WTC11 (cell line): ENCODE results near the gene ZNF317. TPM values are rescaled to one million over a fixed set of nuclear protein-coding genes. Genes with fewer than 3 reads are reported as not detected.

Experiments used
- ATAC-seq: fragments of 200-7000 bp; cut with Tn5 transposase; 2 replicates; pipeline ENCODE4 v1.10.0; 2021; ENCODE audit warnings: mild to moderate bottlenecking, moderate library complexity
- CTCF ChIA-PET: fragments of 300-600 bp; sonication (Branson Sonifier 250); formaldehyde crosslinking; loops from one replicate; lab custom pipeline; 2021; ENCODE audit warnings: antibody characterized with exemption; lab: Charles Lee
- POLR2A ChIA-PET: fragments of 350-600 bp; sonication (Branson Sonifier 250); formaldehyde crosslinking; loops from one replicate; lab custom pipeline; 2021; ENCODE audit warnings: antibody characterized with exemption; lab: Charles Lee
- DNase-seq: peaks from one replicate; pipeline ENCODE4 v3.0.0; 2021; ENCODE audit warnings: low spot score
- H3K27ac Mint-ChIP-seq: 2 replicates; pipeline ENCODE4 v1.8.0; 2021; ENCODE audit warnings: mixed read lengths
- H3K27me3 Mint-ChIP-seq: 2 replicates; pipeline ENCODE4 v1.8.0; 2021; ENCODE audit warnings: low read depth, mild to moderate bottlenecking, moderate library complexity, mixed read lengths
- H3K36me3 Mint-ChIP-seq: 2 replicates; pipeline ENCODE4 v1.8.0; 2021; ENCODE audit warnings: mixed read lengths
- H3K4me1 Mint-ChIP-seq: 2 replicates; pipeline ENCODE4 v1.8.0; 2022; ENCODE audit warnings: mixed read lengths
- H3K4me3 Mint-ChIP-seq: 2 replicates; pipeline ENCODE4 v1.8.0; 2021; ENCODE audit warnings: mild to moderate bottlenecking, moderate library complexity, mixed read lengths
- H3K9me3 Mint-ChIP-seq: 2 replicates; pipeline ENCODE4 v1.8.0; 2021; ENCODE audit warnings: mixed read lengths
- ATF6 ChIP-seq: sonication (generic); formaldehyde crosslinking; IDR thresholded peaks from 2 replicates; pipeline ENCODE4 v1.8.1; 2023; ENCODE audit warnings: mild to moderate bottlenecking, missing genetic modification reagents
- CREB1 ChIP-seq: sonication (generic); formaldehyde crosslinking; IDR thresholded peaks from 2 replicates; pipeline ENCODE4 v1.8.0; 2023; ENCODE audit warnings: mild to moderate bottlenecking, missing genetic modification reagents
- CTCF ChIP-seq: fragments of 200-600 bp; IDR thresholded peaks from 2 replicates; pipeline ENCODE4 v1.8.0; 2022; ENCODE audit warnings: antibody characterized with exemption
- ELF4 ChIP-seq: sonication (generic); formaldehyde crosslinking; IDR thresholded peaks from 2 replicates; pipeline ENCODE4 v1.8.1; 2022; ENCODE audit warnings: low read depth, mild to moderate bottlenecking, moderate library complexity, missing genetic modification reagents
- EMX1 ChIP-seq: fragments of 250-450 bp; sonication (Bioruptor Pico); IDR thresholded peaks from 2 replicates; pipeline ENCODE4 v1.8.0; 2021; ENCODE audit warnings: mild to moderate bottlenecking
- FOXJ3 ChIP-seq: sonication (generic); formaldehyde crosslinking; IDR thresholded peaks from 2 replicates; pipeline ENCODE4 v1.9.0; 2021; ENCODE audit warnings: missing genetic modification reagents, mild to moderate bottlenecking, borderline replicate concordance
- NFATC4 ChIP-seq: fragments of 250-450 bp; sonication (Bioruptor Pico); IDR thresholded peaks from 2 replicates; pipeline ENCODE4 v1.9.0; 2021; ENCODE audit warnings: mild to moderate bottlenecking
- TP53 ChIP-seq: sonication (generic); formaldehyde crosslinking; IDR thresholded peaks from 2 replicates; pipeline ENCODE4 v1.8.1; 2023; ENCODE audit warnings: mild to moderate bottlenecking, missing genetic modification reagents
- ZBTB21 ChIP-seq: sonication (generic); formaldehyde crosslinking; IDR thresholded peaks from 2 replicates; pipeline ENCODE4 v1.8.1; 2023; ENCODE audit warnings: mild to moderate bottlenecking, missing genetic modification reagents, borderline replicate concordance
- ZNF396 ChIP-seq: fragments of 250-450 bp; sonication (Bioruptor Pico); IDR thresholded peaks from 2 replicates; pipeline ENCODE4 v1.8.0; 2021; ENCODE audit warnings: mild to moderate bottlenecking, moderate library complexity, borderline replicate concordance
- ZNF423 ChIP-seq: fragments of 250-450 bp; sonication (Bioruptor Pico); IDR thresholded peaks from 2 replicates; pipeline ENCODE4 v2.1.2; 2022; ENCODE audit warnings: mild to moderate bottlenecking, moderate library complexity
- ZNF671 ChIP-seq: fragments of 250-450 bp; sonication (Bioruptor Pico); IDR thresholded peaks from 2 replicates; pipeline ENCODE4 v1.8.0; 2021; ENCODE audit warnings: mild to moderate bottlenecking
- total RNA-seq: library from RNA; stranded (reverse); gene quantifications from 3 replicates; pipeline ENCODE4 v1.2.3, GENCODE V29; 2021
- TF ChIP-seq, protein P1 (sequence below): sonication (generic); formaldehyde crosslinking; IDR thresholded peaks from 2 replicates; pipeline ENCODE4 v1.8.0; 2023; ENCODE audit warnings: mild to moderate bottlenecking, missing genetic modification reagents
- TF ChIP-seq, protein P2 (sequence below): sonication (generic); formaldehyde crosslinking; IDR thresholded peaks from 2 replicates; pipeline ENCODE4 v1.8.1; 2023; ENCODE audit warnings: mild to moderate bottlenecking, missing genetic modification reagents, moderate library complexity
- TF ChIP-seq, protein P3 (sequence below): sonication (generic); formaldehyde crosslinking; IDR thresholded peaks from 2 replicates; pipeline ENCODE4 v1.8.0; 2022; ENCODE audit warnings: mild to moderate bottlenecking, missing genetic modification reagents
- TF ChIP-seq, protein P4 (sequence below): sonication (generic); formaldehyde crosslinking; IDR thresholded peaks from 2 replicates; pipeline ENCODE4 v1.8.1; 2023; ENCODE audit warnings: mild to moderate bottlenecking, missing genetic modification reagents, moderate library complexity
- TF ChIP-seq, protein P5 (sequence below): fragments of 250-450 bp; sonication (Bioruptor Pico); conservative IDR thresholded peaks from 2 replicates; pipeline ENCODE4 v1.9.0; 2021; ENCODE audit warnings: mild to moderate bottlenecking
- TF ChIP-seq, protein P6 (sequence below): fragments of 250-450 bp; sonication (Bioruptor Pico); IDR thresholded peaks from 2 replicates; pipeline ENCODE4 v1.9.0; 2021; ENCODE audit warnings: moderate library complexity, mild to moderate bottlenecking, inconsistent platforms, borderline replicate concordance

ZNF317 gene
- total RNA-seq, 1 experiment from 2014 or later = 38.7 TPM

GRCh38 chr19:9155591-9155990, 15.4 kb downstream of the ZNF317 start (continued):
- no peak for TF ChIP-seq CTCF
- TF ChIP-seq, protein P1, sequence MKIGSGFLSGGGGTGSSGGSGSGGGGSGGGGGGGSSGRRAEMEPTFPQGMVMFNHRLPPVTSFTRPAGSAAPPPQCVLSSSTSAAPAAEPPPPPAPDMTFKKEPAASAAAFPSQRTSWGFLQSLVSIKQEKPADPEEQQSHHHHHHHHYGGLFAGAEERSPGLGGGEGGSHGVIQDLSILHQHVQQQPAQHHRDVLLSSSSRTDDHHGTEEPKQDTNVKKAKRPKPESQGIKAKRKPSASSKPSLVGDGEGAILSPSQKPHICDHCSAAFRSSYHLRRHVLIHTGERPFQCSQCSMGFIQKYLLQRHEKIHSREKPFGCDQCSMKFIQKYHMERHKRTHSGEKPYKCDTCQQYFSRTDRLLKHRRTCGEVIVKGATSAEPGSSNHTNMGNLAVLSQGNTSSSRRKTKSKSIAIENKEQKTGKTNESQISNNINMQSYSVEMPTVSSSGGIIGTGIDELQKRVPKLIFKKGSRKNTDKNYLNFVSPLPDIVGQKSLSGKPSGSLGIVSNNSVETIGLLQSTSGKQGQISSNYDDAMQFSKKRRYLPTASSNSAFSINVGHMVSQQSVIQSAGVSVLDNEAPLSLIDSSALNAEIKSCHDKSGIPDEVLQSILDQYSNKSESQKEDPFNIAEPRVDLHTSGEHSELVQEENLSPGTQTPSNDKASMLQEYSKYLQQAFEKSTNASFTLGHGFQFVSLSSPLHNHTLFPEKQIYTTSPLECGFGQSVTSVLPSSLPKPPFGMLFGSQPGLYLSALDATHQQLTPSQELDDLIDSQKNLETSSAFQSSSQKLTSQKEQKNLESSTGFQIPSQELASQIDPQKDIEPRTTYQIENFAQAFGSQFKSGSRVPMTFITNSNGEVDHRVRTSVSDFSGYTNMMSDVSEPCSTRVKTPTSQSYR (CRISPR knock-in tag) = no peak
- TF ChIP-seq, protein P2, sequence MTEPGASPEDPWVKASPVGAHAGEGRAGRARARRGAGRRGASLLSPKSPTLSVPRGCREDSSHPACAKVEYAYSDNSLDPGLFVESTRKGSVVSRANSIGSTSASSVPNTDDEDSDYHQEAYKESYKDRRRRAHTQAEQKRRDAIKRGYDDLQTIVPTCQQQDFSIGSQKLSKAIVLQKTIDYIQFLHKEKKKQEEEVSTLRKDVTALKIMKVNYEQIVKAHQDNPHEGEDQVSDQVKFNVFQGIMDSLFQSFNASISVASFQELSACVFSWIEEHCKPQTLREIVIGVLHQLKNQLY (CRISPR knock-in tag) = no peak

DNA sequence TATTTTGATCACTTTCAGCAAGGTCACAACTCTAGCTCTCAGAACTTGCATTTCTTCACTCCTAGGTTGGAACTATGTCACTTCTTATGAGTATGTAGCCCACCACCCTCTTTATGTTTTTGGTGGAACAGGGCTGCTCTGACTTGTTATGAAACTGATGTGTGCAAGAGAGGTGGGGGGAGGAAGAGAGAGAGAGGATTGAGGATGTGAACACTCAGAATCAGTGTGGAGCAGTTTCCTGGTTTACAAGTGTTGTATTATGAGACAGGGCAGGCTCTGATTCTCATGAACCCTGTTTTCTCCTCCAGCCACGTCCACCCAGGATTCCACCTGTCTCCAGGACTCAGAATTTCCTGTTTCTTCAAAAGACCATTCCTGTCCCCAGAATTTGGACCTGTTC, 16.1 kb downstream of the ZNF317 start:
- Mint-ChIP-seq H3K27me3 (peaks cover 3% of the 10 kb centered on the region; the same call in 1 of the 2 replicates), H3K36me3 (peaks cover 99% of the 10 kb centered on the region), H3K4me1 (no peaks in the 10 kb centered on the region), H3K9me3 (peaks cover 31% of the 10 kb centered on the region), H3K4me3 (no peak overlapping the region), H3K27ac (no peak overlapping the region)
- ATAC-seq (no peak), DNase-seq (no peak)
- ChIA-PET POLR2A (no interaction called here), CTCF (no interaction called here)
- TF ChIP-seq FOXJ3 (CRISPR knock-in tag) (no peak), NFATC4 (CRISPR knock-in tag) (no peak), TP53 (CRISPR knock-in tag) (no peak), ATF6 (no peak), CREB1 (CRISPR knock-in tag) (no peak)

DNA sequence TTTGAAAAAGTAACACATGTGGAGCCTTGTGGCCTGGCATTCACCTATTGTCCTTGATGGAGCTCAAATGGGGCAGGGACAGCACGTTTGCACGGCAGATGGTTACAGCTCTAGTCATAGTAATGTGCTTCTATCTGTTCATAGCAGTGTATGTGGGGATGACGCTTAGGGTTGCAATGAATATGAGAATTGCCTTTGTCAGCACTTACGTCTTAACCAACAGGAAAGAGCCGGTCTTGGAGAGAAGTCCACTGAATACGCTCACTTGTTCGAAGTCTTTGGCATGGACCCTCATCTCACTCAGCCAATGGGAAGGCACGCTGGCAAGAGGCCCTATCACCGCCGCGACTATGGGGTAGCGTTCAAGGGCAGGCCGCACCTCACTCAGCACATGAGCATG, 19.7 kb downstream of the ZNF317 start:
- no peaks in the 10 kb centered on the region; the same call in 1 of the 2 replicates for H3K9me3 Mint-ChIP-seq
- TF ChIP-seq ZBTB21 (CRISPR knock-in tag) (no peak), ZNF396 (no peak), ZNF423 (CRISPR knock-in tag) (no peak), ELF4 (CRISPR knock-in tag) (no peak), ZNF671 (no peak), EMX1 (CRISPR knock-in tag) (no peak)
- TF ChIP-seq, protein P3, sequence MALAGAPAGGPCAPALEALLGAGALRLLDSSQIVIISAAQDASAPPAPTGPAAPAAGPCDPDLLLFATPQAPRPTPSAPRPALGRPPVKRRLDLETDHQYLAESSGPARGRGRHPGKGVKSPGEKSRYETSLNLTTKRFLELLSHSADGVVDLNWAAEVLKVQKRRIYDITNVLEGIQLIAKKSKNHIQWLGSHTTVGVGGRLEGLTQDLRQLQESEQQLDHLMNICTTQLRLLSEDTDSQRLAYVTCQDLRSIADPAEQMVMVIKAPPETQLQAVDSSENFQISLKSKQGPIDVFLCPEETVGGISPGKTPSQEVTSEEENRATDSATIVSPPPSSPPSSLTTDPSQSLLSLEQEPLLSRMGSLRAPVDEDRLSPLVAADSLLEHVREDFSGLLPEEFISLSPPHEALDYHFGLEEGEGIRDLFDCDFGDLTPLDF (CRISPR knock-in tag) = no peak
- TF ChIP-seq, protein P4, sequence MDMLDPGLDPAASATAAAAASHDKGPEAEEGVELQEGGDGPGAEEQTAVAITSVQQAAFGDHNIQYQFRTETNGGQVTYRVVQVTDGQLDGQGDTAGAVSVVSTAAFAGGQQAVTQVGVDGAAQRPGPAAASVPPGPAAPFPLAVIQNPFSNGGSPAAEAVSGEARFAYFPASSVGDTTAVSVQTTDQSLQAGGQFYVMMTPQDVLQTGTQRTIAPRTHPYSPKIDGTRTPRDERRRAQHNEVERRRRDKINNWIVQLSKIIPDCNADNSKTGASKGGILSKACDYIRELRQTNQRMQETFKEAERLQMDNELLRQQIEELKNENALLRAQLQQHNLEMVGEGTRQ = no peak
- TF ChIP-seq, protein P5, sequence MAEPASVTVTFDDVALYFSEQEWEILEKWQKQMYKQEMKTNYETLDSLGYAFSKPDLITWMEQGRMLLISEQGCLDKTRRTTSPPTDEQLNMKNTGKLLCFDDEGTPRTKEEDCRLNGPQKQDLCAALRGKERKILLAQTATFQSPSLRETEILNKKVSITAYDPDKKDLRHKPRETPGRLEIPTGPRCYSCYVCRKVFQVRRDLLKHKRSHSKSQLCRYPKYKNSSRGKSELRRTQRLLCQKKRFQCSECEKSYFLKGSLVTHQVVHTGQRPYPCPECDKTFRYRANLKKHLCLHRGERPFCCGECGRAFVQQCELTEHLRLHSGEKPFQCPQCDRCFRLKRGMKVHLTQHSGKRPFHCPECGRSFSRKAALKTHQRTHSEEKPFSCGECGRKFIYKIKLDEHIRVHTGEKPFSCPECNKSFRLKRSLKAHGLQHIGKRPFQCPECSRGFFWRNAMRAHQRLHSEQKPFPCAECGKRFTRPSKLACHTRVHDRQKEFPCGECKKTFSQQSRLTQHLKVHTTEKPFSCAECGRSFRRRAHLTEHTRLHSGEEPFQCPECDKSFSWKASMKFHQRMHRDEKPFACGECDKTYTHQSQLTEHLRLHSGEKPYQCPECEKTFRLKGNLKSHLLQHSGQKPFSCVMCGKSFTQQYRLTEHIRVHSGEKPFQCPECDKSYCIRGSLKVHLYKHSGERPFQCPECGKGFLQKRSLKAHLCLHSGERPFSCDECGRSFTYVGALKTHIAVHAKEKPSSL = no peak
- TF ChIP-seq, protein P1 (CRISPR knock-in tag) = no peak
- TF ChIP-seq, protein P6, sequence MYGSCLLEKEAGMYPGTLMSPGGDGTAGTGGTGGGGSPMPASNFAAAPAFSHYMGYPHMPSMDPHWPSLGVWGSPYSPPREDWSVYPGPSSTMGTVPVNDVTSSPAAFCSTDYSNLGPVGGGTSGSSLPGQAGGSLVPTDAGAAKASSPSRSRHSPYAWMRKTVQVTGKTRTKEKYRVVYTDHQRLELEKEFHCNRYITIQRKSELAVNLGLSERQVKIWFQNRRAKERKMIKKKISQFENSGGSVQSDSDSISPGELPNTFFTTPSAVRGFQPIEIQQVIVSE (CRISPR knock-in tag) = no peak

More for the DNA sequence above, 19.7 kb downstream of the ZNF317 start:
- Mint-ChIP-seq H3K36me3 (peaks cover 94% of the 10 kb centered on the region), H3K4me3 (no peak overlapping the region), H3K27me3 (no peaks in the 10 kb centered on the region), H3K4me1 (no peaks in the 10 kb centered on the region), H3K27ac (no peak overlapping the region)
- ChIA-PET CTCF (no interaction called here), POLR2A (no interaction called here)
- ATAC-seq = no peak
- no peak for DNase-seq
